Measurements from ENCODE around the gene SPN.
A peak's percentile ranks its signal among the peaks of the same experiment; 100 is the strongest.
"Not testable (repeated sequence)": the region's sequence is repeated elsewhere in the genome, so short reads cannot be mapped to it uniquely, and the experiment has no call there.

SPN gene

GRCh38 chr16:29663016-29663806 lies at the start of gene SPN:
Gene SPN, plus strand, starts transcription at chr16:29663247. Its CDS starts 482 bp downstream, at chr16:29663729.
- peak within 1 kb of the TSS; percentile 92 for H3K27ac Mint-ChIP-seq
- H3K27me3 Mint-ChIP-seq: no peaks in the 10 kb centered on the region
- ATAC-seq (replicated peaks): peak in 1 of 2 donors; percentile 10
- H3K36me3 Mint-ChIP-seq: peaks cover 19 to 33% of the 10 kb centered on the region in 2 donors
- no peaks in the 10 kb centered on the region for H3K9me3 Mint-ChIP-seq
- peaks cover 51 to 71% of the 10 kb centered on the region in 2 donors for H3K4me1 Mint-ChIP-seq
- DNase-seq: peak; percentile 46
- H3K4me3 Mint-ChIP-seq: peak within 1 kb of the TSS; percentile 87 to 97

- peak overlapping the region; percentile 91 to 97 for H3K4me3 Mint-ChIP-seq
- DNase-seq: peak; percentile 88
- H3K4me1 Mint-ChIP-seq: peaks cover 10 to 25% of the 10 kb centered on the region in 2 donors
- ATAC-seq (replicated peaks): peak; percentile 57 to 72
- peak overlapping the region; percentile 96 for H3K27ac Mint-ChIP-seq
- H3K27me3 Mint-ChIP-seq, H3K9me3 Mint-ChIP-seq: not testable (repeated sequence)
- peaks cover 6 to 16% of the 10 kb centered on the region in 2 donors for H3K36me3 Mint-ChIP-seq
These were observed 49.6 kb upstream of the SPN start for GRCh38 chr16:29613307-29614057.

GRCh38 chr16:29614691-29615314 lies 48.2 kb upstream of the SPN start:
- peaks cover 3 to 12% of the 10 kb centered on the region in 2 donors for H3K36me3 Mint-ChIP-seq
- peaks cover 5 to 16% of the 10 kb centered on the region in 2 donors for H3K4me1 Mint-ChIP-seq
- H3K9me3 Mint-ChIP-seq; ATAC-seq (replicated peaks); H3K4me3 Mint-ChIP-seq; H3K27ac Mint-ChIP-seq; H3K27me3 Mint-ChIP-seq; DNase-seq: not testable (repeated sequence)

- ATAC-seq (replicated peaks); H3K27me3 Mint-ChIP-seq; H3K9me3 Mint-ChIP-seq; H3K27ac Mint-ChIP-seq; H3K4me3 Mint-ChIP-seq; DNase-seq: not testable (repeated sequence)
- H3K36me3 Mint-ChIP-seq: peaks cover 3 to 11% of the 10 kb centered on the region in 2 donors
- H3K4me1 Mint-ChIP-seq: peaks cover 5 to 15% of the 10 kb centered on the region in 2 donors
These were observed 46.9 kb upstream of the SPN start for GRCh38 chr16:29616127-29616526.

GRCh38 chr16:29620591-29620990 lies 42.5 kb upstream of the SPN start:
- not testable (repeated sequence) for H3K27ac Mint-ChIP-seq, H3K36me3 Mint-ChIP-seq, DNase-seq, H3K27me3 Mint-ChIP-seq, H3K9me3 Mint-ChIP-seq, H3K4me1 Mint-ChIP-seq, H3K4me3 Mint-ChIP-seq
- ATAC-seq (replicated peaks): peak; percentile 47 to 53

GRCh38 chr16:29622738-29623137 lies 40.3 kb upstream of the SPN start:
- not testable (repeated sequence) for H3K9me3 Mint-ChIP-seq; H3K36me3 Mint-ChIP-seq; H3K4me3 Mint-ChIP-seq; H3K27ac Mint-ChIP-seq; H3K27me3 Mint-ChIP-seq; ATAC-seq (replicated peaks); DNase-seq
- peaks cover 6 to 14% of the 10 kb centered on the region in 2 donors for H3K4me1 Mint-ChIP-seq

- H3K27ac Mint-ChIP-seq; H3K9me3 Mint-ChIP-seq; H3K36me3 Mint-ChIP-seq; H3K4me3 Mint-ChIP-seq; DNase-seq; H3K27me3 Mint-ChIP-seq; ATAC-seq (replicated peaks): not testable (repeated sequence)
- peaks cover 6 to 14% of the 10 kb centered on the region in 2 donors for H3K4me1 Mint-ChIP-seq
These were observed 39.8 kb upstream of the SPN start for GRCh38 chr16:29623253-29623652.

GRCh38 chr16:29625114-29625513 lies 37.9 kb upstream of the SPN start:
- H3K4me3 Mint-ChIP-seq; ATAC-seq (replicated peaks); DNase-seq; H3K27ac Mint-ChIP-seq; H3K27me3 Mint-ChIP-seq; H3K36me3 Mint-ChIP-seq; H3K9me3 Mint-ChIP-seq: not testable (repeated sequence)
- H3K4me1 Mint-ChIP-seq: peaks cover 6 to 14% of the 10 kb centered on the region in 2 donors

- Mint-ChIP-seq H3K27ac (peak overlapping the region; percentile 95), H3K4me1 (peaks cover 6 to 14% of the 10 kb centered on the region in 2 donors), H3K4me3 (peak overlapping the region; percentile 76 to 77)
- H3K36me3 Mint-ChIP-seq, H3K9me3 Mint-ChIP-seq, H3K27me3 Mint-ChIP-seq: not testable (repeated sequence)
- DNase-seq (peak; percentile 71), ATAC-seq (replicated peaks) (peak; percentile 92)
These were observed 36.2 kb upstream of the SPN start for GRCh38 chr16:29626778-29627331.

- peaks cover 6 to 14% of the 10 kb centered on the region in 2 donors for H3K4me1 Mint-ChIP-seq
- not testable (repeated sequence) for H3K9me3 Mint-ChIP-seq, H3K27me3 Mint-ChIP-seq, H3K4me3 Mint-ChIP-seq, H3K36me3 Mint-ChIP-seq, DNase-seq
- peak overlapping the region; percentile 95 for H3K27ac Mint-ChIP-seq
- peak; percentile 59 to 70 for ATAC-seq (replicated peaks)
These were observed 35.4 kb upstream of the SPN start for GRCh38 chr16:29627661-29628075.

- not testable (repeated sequence) for ATAC-seq (replicated peaks); H3K27ac Mint-ChIP-seq; H3K9me3 Mint-ChIP-seq; H3K4me3 Mint-ChIP-seq; DNase-seq; H3K36me3 Mint-ChIP-seq; H3K27me3 Mint-ChIP-seq
- H3K4me1 Mint-ChIP-seq: peaks cover 7 to 17% of the 10 kb centered on the region in 2 donors
These were observed 34.3 kb upstream of the SPN start for GRCh38 chr16:29628707-29629106.

GRCh38 chr16:29629318-29629717 lies 33.7 kb upstream of the SPN start:
- Mint-ChIP-seq H3K27ac (peak overlapping the region; percentile 42), H3K4me1 (peaks cover 10 to 20% of the 10 kb centered on the region in 2 donors)
- H3K9me3 Mint-ChIP-seq; DNase-seq; H3K27me3 Mint-ChIP-seq; ATAC-seq (replicated peaks); H3K36me3 Mint-ChIP-seq; H3K4me3 Mint-ChIP-seq: not testable (repeated sequence)

- not testable (repeated sequence) for H3K9me3 Mint-ChIP-seq; H3K36me3 Mint-ChIP-seq; H3K27me3 Mint-ChIP-seq; H3K27ac Mint-ChIP-seq; H3K4me3 Mint-ChIP-seq; DNase-seq; ATAC-seq (replicated peaks)
- peaks cover 10 to 14% of the 10 kb centered on the region in 2 donors for H3K4me1 Mint-ChIP-seq
These were observed 31.4 kb upstream of the SPN start for GRCh38 chr16:29631658-29632057.

GRCh38 chr16:29635902-29636301 lies 27.1 kb upstream of the SPN start:
- not testable (repeated sequence) for H3K27ac Mint-ChIP-seq; H3K36me3 Mint-ChIP-seq; H3K9me3 Mint-ChIP-seq; ATAC-seq (replicated peaks); H3K4me3 Mint-ChIP-seq; H3K27me3 Mint-ChIP-seq; DNase-seq
- peaks cover 5 to 14% of the 10 kb centered on the region in 2 donors for H3K4me1 Mint-ChIP-seq

All from stimulated activated naive B cell treated with anti-CD40 and anti-IgM and Interleukin-4, amounts not matched to agents 10 μg/mL and 1 μg/mL and 100 μg/mL, for 72 hours (primary cell).